ENCODE data around the gene SYT1.

Gene SYT1

DNA sequence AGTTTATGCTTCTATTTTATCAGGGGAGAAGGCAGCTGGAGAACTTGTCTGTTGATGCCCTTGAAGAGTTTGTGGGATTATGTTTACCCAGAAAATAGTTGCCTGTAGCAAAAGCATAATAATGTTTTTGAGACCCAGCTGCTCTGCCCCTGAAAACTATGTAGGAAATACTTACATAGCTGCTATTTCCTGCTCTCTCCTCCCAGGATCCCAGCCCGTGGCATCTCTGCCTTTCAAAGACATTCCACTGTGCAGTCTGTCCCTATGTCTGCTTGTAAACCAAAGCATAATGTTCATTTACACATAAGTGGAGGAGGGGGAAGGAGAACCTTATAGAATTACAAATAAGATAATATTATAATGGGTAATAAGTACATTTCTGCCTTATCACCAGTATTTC lies 198.7 kb downstream of the SYT1 start:
- DNase-seq = no peak

DNA sequence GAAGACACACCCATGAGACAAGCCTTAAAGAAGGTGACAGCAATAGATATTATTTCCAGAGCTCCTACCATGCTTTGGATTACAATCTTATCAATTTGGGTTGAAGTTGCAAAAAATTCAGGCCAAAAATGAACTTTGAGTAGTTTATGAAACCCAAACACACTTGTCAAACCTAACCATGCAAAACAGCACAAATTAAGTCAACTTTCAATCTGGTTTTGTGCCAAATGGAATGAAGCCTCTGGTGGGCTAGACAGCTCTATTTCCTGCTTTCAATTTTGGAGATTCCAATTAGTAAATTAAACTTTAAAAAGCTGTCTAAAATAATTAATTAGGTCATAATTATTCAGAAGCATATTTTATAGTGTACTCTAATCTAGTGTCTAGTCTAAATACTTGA lies 203.4 kb downstream of the SYT1 start:
- DNase-seq = no peak

DNA sequence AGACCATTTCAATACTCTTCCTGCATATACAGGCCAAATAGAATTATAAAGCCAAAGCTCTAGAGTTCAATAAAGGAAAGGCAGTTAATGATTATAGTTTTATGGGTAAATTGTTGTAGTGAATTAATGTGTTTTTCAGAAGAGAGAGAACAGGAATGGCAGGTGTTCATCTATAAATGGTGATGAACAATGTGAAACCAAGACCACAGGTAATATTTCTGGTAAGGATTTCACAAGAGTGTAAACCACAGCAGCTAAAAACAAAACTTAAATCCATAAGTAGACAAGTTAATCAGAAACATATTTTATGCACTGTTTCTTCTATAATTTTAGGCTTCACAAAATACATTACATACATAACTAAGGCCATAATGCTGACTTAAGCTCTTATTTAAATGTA lies 204.4 kb downstream of the SYT1 start:
- no peak for DNase-seq

DNA sequence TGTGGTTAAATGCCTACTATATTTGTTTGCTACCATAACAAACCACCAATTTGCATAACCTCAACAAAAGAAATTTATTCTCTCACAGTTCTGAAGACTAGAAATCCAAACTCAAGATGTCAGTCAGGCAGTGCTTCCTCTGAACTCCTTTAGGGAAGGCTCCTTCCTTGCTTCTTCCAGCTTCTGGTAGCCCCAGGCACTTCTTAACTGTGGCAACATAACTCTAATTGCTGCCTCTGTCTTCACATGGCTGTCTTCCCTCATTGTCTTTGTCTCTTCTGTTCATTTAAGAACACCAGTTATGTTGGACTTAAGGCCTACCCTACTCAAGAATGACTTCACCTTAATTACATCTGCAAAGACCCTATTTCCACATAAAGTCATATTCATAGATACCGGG lies 206.9 kb downstream of the SYT1 start:
- no peak for DNase-seq

DNA sequence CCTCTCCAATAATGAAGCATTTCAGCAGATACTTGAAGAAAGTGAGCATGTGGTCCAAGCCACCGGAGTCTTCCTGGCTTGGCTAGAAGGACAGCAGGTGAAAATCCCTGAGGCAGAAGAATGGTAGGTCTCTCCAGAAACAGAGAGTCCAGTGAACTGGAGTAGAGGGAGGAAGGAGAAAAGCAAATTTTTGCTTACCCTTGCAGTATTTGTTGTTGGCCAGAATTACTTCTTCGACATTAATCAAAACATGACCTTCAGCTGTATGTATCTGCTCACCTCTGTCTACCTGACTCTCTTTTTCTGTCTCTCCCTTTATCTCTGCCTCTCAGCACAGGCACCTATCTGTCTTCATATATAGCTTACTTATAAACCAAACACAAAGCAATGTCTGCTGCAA lies 208.9 kb downstream of the SYT1 start:
- DNase-seq = no peak

DNA sequence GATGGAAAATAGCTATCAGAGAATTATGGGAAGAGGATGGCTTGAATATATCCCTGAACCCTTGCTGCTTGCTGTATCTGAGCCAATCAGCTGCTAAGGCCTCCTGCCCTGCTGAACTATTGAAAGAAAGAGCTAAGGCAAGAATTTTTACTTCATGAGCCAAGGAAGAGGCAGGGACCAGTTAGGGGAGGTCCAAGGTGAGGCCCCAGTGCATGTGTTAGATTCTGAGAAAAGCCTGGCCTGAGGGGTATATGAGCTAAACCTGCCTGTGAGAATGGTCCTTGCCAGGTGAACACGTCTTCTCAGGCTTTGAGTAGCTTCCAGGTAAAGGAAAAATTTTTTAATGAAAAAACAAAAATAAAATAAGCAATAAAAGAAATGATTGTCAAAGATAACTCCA lies 218.0 kb downstream of the SYT1 start:
- DNase-seq = no peak

DNA sequence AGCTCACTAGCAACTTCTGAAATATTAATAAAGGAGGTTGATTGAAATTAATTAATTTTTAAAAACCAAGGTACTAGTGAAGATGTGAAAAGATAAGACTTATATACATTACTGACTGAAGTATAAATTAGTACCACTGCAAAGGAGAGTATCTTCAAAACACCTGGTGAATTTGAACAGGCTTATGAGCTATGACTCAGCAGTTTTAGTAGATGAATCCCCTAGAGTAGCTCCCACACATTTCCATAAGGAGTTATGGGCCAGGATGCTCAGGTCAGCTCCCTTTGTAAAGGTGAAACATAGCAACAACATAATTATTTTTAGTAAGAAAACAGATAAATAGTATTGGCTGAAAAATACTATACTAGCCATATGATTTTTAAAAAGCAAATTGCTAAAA lies 218.6 kb downstream of the SYT1 start:
- no peak for DNase-seq

DNA sequence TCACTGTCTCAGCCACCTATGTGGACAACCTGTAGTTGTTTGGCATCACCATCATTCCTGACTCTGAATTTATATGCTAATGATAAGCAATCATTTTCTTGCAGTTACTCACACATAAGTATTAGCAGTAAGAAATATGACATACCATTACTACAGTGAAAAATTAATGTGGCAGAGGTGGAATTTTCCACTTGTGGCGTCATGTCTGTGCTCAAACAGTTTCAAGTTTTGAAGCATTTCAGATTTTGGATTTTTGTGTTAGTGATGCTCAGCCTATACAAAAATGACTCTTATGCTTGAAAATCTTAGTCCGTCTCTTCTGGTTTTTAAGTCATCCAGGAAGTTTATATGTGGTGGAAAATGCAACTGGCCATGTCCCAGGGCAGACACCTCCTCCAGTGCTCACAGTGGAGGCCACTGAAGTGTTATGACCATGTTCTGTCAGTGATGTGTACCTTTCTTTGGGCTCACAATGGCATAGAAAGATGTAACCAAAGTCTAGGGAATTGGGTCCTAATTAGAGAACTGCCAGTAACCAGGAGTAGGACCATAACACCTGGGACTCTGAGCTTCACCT lies 220.6 kb downstream of the SYT1 start:
- DNase-seq = no peak

DNA sequence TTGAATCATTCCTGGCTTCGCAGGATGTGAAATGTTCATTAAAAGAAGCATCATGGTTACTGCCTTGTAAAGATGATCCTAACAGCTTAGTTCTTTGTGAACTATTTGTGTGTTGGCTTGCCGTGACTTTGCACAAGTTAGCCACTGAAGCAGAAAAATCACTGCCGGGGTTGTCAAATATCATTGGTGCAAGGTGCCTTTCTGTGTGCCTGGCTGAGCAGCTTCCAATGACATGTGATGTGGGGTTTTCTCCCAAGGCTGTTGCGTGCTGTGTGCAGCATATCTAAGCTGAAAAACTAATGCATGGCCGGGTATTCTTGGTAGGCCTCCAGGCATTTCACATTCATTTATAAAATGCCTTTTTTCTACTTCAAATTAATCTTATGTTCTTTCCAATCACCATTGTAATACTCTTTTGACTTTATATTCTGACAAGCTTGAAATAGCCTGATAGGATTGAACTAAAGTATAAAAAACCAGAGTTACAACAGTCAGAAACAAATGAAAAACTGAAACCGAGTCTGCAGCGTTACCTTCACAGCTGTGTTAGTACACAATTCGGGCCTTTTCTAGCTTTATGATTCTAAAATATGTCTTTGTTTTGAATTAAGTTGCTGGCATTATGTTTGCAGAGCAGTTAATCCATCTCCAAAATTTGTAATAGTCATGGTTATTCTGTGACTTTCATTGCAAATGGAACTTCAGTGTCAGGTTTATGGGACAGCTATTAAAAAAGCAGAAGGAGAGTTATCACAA lies 222.1 kb downstream of the SYT1 start:
- DNase-seq = no peak

DNA sequence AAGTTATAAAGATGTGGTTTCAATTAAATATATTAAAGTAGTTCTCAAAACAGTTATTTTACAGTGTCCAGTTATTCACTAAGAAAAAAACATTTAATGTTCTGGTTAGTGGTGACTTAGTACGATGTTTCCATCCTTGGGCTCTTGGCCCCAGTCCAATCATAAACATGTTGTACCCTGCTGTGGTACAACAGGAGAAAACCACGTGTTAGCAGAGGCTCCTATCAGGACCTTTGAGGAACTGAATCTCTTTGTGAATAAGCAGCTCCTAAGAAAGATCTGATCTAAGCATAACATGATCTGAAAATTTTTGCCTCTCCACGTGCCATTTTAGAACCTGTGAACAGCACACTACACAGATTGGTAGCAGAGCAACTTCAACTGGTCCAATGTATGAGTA lies 234.0 kb downstream of the SYT1 start:
- DNase-seq = no peak

DNA sequence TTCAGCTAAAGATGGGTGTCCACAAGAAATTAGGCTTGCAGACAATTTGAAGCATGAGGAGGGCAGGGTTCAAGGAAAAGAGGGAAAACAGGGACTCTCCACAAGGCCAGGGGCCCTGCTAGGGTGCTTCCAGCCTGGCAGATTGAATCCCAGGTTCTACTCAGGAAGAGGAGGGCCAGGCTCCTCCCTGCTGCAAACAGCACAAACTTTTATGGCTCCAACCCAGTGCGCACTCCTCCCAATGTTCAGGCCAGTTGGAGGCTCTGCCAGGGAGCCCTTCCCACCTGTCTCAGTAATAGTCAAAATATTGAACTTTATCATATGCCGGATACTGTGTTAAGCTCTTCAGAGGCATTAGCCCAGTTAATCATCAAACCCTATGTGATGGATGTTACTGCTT lies 244.4 kb downstream of the SYT1 start:
- no peak for DNase-seq

DNA sequence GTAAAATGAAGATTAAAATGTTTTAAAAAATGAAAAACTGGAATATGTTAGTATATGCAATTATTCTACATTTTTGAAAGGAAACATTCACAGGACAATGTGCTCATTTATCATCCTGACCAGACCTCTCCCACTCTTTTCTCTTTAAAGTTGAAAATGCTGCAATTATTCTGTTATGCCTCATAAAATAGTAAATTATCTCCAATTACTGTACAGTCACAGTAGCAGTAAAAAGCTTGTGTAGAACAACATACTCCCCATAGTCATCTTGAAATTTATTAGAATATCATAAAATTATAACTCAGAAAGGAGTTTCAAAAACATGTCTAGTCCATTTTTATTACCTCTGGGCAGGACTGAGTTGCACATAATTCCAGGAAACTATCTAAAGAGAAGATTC lies 250.3 kb downstream of the SYT1 start:
- DNase-seq = no peak

DNA sequence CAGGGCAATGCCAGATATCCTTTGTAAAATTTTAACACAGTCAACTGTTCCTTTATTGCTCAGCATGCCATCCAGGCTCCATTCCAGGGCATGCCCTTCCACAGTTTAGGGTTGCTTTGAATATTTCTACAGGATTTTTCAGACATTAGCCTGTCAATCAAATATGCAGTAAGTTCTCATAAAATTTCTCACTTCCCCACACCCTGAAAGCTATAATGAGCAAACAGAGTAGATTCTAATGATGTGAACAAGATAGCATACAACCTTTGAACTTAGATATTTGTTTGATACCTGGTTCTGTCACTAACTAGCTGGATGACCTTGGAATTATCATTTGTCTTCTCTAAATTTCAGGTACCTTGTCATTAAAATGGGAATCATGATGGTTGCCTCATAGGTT lies 251.2 kb downstream of the SYT1 start:
- DNase-seq = no peak

DNA sequence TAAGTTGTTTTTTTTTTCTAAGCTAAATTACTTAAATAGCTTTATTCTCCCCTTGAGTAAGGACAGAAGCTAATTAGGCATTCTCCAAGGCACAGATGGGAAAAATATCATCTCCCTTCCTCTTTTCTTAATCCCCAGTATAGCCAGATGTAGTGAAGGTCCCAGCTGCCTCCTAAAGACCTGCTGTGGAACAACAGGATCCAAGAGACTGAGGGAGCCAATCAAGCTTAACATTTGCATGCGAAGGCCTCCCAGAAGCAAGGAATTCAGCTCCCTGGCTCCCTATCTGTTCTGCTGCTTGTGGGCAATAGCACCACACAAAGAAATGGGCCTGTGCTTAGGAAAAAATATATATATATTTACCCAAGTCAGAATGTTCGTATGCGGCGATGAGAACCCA lies 255.2 kb downstream of the SYT1 start:
- no peak for DNase-seq

DNA sequence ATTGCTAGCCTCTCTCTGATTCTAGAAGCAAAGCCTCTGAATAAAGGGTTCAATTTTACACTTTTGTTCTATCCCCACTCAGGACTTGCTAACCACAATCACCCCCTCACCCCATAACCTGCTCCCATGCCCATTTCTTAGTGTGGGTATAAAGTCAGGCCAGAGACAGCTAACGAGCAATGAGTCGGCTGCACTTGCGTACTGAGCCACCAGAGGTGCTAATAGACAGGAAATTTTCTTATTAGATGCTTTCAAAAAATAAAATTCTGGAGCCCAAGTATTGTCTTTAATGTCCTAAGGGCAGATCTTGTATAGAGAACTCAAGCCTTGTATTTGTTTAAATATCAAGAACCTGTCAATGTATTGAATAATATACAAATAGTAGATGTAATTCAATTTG lies 256.9 kb downstream of the SYT1 start:
- DNase-seq = no peak

DNA sequence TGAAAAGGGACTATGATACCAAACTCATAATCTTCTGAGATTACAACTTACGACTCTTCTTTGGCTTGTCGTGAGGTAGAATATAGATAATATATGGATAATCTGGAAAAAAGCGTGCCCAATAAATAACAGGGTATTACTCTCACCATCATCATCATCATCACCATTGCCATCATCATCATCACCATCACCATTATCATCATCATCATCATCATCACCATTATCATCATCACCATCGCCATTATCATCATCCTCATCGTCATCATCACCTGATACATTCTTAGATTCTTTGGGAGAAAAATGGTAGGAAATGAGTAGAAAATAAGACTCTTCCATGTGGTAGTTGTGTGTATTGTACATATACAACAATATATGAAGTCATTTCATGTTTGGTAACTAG lies 259.8 kb downstream of the SYT1 start:
- DNase-seq = no peak

DNA sequence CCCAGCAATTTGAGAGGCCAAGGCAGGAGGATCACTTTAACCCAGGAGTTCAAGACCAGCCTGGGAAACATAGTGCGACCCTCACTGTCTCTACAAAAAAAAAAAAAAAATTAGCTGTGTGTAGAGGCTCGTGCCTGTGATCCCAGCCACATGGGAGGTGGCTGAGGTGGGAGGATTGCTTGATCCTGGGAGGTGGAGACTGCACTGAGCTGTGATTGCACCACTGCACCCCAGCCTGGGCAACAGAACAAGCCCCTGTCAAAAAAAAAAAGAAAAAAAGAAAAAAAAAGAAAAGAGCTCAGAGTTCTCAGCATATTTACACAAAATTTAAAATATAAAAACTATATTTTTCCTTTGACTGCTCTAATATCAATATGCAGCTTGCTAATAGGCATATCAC lies 260.8 kb downstream of the SYT1 start:
- DNase-seq = no peak

DNA sequence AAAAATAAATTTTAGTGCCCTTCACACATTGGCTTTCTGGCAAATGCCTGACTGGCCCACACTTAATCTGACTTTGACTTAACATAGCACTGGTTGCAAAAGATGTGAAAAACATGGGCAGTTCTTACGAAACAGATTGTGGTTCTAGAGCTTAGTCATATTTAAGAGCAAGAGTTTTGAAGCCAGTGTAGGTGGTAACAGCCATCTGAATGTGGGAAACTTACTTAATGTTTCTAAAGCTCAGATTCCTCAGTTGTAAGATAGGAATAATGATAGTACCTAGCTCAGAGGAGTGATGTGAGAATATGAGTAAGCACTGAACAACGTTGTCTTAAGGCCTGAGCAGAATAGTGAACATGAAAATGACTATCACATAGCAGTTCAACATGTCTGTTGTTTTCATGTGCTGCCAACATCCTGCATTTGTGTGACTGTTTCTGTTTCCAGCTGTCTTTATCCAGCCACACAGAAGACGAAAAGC lies 262.7 kb downstream of the SYT1 start:
- DNase-seq = no peak

DNA sequence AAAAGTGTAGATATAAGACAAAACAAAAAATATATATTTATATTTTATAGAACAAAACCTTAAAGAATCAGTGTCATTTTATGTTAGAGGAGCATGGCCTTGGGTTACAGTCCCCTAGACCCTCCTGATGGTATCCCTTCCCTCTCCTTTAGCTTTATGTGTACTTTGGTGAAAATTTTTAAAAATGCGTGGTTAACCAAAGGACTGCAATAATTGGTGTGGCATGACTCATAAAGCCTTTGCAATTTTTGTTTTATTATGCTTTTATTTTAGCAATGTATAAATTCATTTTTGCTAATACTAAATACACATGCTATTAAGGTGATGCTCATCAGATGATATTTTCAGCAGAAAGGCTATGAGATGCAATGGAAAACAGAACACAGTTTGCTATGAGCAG lies 264.4 kb downstream of the SYT1 start:
- DNase-seq = no peak

DNA sequence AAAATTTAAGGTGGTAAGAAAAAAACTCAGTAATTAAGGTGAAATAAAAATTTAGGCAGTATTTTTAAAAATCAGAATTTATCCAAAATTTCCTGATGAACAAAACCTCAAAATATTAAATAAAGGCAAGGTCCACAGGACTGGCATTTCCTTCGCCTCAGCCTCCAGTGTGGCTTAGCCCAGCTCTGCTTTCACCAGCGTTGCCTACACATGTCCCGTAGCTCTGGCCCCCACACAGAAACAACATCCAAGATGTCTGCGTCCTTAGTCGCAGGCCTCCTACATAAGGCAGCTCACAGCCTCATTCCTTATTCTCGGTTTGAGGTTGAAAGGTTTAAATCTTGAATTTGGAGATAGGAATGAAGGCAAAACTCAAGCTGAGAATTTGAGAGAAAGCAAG lies 274.3 kb downstream of the SYT1 start:
- DNase-seq = no peak

DNA sequence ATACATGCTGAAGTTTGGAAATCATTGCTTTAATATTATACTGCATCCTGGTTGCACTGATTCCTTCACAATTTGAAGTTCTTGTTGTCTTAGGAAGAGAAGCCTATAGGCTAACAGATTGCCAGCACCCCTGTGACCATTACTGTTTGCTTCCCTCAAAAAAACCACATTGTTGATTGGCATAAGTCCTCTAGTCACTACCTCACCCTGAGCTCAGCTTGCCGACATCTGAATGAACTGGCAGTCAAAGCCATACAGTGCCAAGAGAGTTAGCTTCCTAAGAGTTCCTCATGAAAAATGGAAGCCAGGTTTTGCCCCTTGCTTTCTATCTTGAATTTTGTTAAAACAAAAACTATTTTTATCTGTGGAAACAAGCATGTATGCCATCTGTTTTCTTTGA lies 276.1 kb downstream of the SYT1 start:
- no peak for DNase-seq

DNA sequence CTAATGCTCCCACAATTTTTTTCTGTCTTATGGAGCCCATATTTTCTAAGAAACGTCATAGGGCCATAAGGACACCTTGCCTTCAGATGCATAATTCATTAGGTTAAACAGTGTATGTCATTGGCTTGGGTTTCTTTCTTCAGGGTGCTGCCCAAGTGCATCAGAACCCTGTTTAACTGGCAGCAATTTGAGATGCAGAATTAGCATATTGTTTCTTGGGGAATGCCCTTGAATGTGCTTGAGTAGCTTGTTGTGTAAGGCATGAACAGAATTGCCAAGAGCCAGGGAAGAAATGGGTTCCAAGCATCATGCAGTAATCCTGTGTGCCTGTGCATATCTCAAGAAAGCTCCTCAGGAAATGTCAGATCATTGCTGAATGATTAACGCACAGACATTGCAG lies 277.2 kb downstream of the SYT1 start:
- DNase-seq = no peak

DNA sequence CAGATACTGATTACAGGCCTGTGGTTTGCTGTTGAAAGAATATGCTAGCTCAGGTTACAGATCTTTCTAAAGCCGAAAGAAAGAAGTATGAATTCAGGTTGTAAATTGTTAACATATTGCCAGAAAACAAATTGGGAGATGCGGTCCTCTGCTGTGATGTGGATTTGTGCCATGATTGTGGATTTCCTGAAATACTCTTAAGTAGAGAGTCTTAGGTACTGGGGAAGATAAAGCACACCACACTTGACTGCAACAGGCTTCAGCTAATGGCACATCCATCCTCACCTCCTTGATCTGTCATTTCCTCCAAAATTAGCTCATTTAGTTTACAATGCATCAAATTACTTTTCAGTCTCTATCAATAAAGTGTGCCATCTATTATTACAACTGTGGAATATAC lies 279.2 kb downstream of the SYT1 start:
- no peak for DNase-seq

DNA sequence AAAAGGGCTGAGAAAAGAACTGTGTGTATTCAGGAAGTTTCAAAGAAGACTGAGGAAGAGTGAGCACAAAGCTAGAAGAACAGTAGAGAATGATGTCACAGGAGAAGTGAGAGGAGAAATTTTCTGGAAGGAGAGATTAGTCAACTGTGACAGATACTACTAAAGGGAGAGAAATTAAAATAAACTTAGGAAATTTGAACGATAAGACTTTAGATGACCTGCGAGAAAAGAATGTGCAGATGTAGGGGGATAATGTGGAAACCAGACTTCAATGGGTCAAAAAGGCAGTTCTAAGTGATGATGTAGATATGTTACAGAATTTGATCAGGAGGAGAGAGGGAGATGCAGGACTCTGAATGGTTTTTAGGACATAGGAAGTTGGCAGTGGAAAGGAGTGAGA lies 287.4 kb downstream of the SYT1 start:
- DNase-seq = no peak

DNA sequence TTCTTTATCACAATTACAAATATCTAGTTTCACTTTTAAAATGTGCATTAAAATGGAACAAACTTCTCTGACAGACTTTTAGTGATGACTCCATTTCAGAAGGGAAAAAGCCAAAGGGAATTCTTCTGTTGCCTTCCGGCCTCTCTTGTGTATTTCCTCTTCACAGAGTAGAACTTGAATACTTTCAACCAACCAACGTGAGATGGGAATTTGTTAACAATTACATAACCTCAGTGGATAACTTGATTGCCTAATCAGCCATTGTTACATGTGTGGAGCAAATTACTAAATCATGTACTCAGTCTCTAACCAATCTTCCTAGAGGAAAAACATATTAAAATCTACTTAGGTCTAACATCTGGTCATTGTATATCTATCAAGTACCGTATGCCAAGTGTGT lies 291.1 kb downstream of the SYT1 start:
- no peak for DNase-seq
